Stimulated activated CD4-positive, alpha-beta T cell treated with anti-CD3 and anti-CD28 coated beads, TNF-alpha, amount 100 ng/mL, for 48 hours (primary cell): ENCODE measurements around the gene MYO5C.
"Not testable (repeated sequence)": the region's sequence is repeated elsewhere in the genome, so short reads cannot be mapped to it uniquely, and the experiment has no call there.

Experiments used
- DNase-seq, 3 donors: peaks; one replicate each; pipeline ENCODE4 v3.0.0-alpha.2; 2020; ENCODE audit warnings: low read depth in 3 of 3

MYO5C gene

DNA sequence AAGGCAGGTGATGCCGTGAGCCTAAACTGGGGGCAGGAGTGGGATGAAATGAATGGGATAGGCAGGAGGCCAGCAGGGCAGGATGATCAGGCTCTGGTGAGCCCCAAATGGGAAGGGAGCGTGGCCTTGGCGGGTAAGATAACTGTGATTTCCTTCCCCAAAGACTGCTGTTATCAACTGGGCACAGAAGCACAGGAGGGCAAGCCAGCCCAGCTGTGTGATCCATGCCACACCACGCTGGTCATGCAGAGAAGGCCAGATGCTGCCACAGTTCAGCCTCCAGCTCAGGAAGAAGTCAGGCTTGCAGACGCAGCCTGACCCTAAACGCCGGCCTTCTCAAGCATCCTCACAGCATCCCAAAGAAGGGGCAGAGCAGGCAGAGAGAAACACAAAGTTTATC is 52.3 kb downstream of the MYO5C start:
- no peak for DNase-seq

GRCh38 chr15:52241489-52241888 is 54.1 kb downstream of the MYO5C start:
- no peak for DNase-seq

- no peak for DNase-seq
Measured at GRCh38 chr15:52240166-52240565, 55.4 kb downstream of the MYO5C start.

GRCh38 chr15:52238989-52239525 is 56.5 kb downstream of the MYO5C start:
- not testable (repeated sequence) for DNase-seq

GRCh38 chr15:52238149-52238548 is 57.5 kb downstream of the MYO5C start:
- no peak for DNase-seq

GRCh38 chr15:52236013-52236412 is 59.6 kb downstream of the MYO5C start:
- DNase-seq: no peak

DNA sequence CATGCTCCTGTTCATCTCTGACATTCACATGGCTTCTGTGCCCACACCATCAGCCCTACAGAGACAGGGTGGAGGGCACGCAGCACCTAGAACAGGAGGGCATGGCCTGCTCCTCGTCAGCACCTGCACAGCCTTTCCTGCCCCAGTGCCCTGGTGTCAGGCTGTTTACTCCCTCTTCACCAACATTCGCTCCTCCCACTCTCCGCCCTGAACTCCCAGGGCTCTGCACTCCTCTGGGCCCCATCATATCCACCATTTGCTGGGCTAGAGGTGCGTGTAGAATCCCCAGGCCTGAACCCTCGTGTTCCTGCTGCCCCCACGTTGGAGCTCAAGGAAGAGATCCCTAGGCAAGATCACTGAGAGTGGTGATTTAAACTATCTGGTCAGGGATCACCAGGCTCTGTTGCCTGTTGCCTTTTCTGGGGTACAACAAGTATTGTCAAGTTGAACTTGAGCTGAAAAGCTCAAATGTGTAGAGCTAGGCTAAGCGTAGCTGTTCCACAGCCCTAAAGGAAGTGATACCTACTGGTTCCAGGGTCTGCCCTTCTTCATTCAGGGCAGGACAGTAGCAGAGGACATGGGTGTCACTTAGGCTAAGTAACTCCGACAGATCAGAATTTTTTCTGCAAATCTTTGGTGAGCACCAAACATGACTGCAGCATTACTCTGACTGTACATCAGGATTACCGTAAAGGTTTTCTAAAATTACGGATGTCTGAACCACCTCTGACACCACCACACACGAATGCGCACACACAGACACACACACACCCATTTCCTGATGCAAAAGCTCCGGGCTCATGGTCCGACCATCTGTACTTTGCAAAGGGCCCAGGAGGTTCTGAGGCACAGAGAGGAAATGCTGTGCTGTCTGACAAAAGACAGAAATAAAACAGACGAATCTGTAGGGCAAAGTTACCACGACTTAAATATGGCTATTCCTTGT is 60.7 kb downstream of the MYO5C start:
- peak in 1 of 3 donors; percentile 34 for DNase-seq

- no peak for DNase-seq
Measured at GRCh38 chr15:52233405-52233804, 62.2 kb downstream of the MYO5C start.

- DNase-seq: no peak
Measured at GRCh38 chr15:52232327-52232726, 63.3 kb downstream of the MYO5C start.

DNA sequence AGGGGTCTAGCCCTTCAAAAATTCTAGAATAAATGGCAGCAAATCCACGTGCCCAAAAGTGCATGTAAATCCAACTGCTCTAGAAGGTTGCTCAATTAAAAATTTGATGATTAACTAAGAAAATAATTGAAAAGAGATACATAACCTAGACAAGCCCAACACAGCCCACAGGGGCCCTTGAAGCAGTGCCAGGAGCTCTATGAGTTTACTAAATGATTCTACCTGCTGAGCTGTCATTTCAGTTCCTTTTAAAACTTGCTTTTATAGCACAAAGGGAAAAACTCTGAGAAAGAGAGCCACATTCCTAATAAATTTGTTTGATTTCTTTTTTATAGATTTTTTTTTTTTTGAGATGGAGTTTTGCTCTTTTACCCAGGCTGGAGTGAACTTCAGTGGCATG is 65.5 kb downstream of the MYO5C start:
- no peak for DNase-seq

DNA sequence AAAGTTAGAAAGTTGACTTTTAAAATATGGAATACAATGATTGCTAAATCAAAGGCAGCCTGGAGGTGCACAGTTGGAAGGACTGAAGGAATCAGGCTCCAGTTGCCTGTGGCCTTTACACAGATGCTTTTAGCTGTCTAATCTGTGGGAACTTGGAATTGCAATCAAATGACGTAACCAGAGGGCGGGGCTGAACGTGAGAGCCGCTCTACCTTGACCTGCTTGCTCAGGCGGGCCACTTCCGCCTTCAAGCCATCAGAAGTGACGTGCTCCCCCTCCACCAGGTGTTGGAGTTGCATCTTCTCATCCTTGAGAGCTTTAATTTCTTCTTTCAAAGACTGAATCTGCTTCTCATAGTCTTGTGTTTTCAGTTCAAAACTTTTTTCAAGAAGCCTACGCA is 66.7 kb downstream of the MYO5C start:
- DNase-seq: no peak

GRCh38 chr15:52227456-52227855 is 68.1 kb downstream of the MYO5C start:
- peak; percentile 31 to 53 (median 41) for DNase-seq

- DNase-seq: no peak
Measured at GRCh38 chr15:52225230-52225629, 70.4 kb downstream of the MYO5C start.

DNA sequence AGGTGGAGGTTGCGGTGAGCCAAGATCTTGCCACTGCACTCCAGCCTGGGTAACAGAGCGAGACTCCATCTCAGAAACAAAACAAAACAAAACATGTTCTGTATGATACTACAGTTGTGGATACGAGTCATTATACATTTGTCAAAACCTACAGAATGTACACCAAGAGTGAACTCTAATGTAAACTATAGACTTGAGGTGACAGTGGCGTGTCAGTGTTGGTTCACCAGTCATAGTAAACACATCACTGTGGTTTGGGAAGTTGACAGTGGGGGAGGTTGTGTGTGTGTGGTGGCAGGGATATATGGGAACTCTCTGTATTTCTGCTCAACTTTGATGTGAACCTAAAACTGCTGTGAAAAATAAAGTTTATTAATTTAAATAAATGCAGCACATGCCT is 71.4 kb downstream of the MYO5C start:
- no peak for DNase-seq

GRCh38 chr15:52221730-52222129 is 73.9 kb downstream of the MYO5C start:
- no peak for DNase-seq

DNA sequence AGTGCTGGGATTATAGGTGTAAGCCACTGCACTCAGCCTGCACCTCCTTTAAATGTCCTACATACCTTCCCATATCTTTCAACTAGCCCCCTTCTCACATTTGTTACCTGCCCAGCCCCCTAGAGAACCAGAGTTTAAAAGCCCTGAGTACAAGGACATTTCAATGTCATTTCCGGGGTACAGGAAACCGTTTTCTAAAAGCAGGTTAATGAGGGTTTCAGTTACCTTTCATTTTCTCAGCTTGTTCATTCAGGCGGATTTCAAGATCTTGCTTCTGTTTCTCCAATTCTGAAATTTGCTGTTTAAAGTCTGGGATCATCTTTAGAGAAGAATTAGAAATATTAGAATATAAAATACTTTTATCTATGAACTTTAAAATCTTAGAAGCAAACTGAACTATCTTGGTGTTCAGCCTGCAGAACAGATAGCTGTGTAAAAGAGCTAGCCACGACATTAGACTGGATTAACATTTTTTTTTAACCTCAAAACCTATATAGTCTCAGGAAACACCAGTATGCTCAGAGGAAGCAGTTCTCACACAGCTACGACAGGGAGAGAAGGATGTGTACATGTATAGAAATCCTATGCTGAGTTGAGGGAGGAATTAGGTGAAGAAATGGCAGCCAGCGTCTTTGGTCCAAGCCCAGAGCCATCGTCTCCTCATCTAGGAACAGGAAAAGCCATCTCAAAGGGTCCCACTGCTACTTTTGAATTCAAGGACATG is 74.5 kb downstream of the MYO5C start:
- no peak for DNase-seq

- DNase-seq: no peak
Measured at GRCh38 chr15:52220251-52220650, 75.4 kb downstream of the MYO5C start.

GRCh38 chr15:52218816-52219215 is 76.8 kb downstream of the MYO5C start:
- no peak for DNase-seq

DNA sequence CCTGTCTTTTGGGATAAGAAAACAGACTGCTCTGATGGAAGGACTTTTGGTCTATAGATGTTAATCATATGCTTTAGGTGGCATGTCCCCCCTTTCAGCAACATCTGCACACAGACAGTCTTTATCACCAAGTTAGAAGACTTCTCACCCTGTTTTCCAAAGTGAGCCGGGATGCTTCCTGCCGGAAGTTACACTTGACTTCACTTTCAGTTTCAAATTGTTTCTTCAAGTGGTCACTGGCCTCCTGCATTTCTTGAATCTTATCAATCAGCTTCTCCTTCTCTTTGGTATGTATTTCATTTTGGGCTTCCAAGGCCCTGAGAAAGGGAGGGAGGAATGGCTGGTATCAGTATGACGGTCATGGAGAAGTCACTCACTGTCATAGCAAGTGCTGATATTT is 77.2 kb downstream of the MYO5C start:
- no peak for DNase-seq

DNA sequence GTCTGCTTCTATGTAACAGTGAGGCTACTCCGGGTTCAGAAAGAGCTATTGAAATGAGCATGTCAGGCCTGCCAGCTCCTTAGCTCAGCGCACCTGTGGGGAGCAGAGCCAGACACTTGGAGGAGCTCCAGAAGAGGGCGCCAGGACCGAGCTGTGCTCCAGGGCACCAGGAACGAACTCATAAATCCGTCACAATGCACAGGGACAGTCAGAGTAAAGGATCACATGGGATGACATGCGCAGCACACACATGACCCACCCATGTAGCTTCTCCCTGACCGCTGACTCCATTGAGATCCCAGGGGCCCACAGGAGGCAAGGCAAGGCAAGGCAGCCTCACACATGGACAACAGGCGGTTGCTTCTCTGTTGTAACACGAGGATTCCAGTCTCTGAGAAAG is 78.4 kb downstream of the MYO5C start:
- no peak for DNase-seq

GRCh38 chr15:52214553-52214952 is 81.1 kb downstream of the MYO5C start:
- no peak for DNase-seq

DNA sequence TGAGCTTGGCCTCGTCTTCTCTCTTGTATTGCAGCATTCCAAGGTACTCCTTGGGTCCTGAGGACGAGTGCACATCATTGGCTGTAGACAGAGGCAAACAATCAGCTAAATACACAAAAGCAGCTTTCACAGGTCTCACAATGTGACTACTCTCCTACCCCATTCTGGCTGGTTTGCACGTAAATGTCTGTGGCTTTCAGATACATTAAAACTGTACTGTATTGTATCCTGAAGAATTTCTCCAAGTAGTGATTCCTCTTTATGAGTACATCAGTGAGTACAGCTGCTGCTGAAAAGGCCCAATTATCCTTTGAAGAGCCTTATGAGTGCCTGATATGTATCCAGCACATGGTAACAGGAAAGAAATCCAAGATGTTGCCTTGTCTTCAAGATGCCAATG is 82.4 kb downstream of the MYO5C start:
- DNase-seq: no peak
